Loucy (cell line): ENCODE results near the gene ARAF.
"Not testable (repeated sequence)": the region's sequence is repeated elsewhere in the genome, so short reads cannot be mapped to it uniquely, and the experiment has no call there.

Experiments
- H2AFZ ChIP-seq: fragments of 200-600 bp; sonication (generic); 2 replicates; pipeline ENCODE4 v1.6.0; 2016; ENCODE audit warnings: antibody characterized with exemption, mild to moderate bottlenecking, low read length, moderate library complexity
- H3F3A ChIP-seq: fragments of 200-600 bp; 2 replicates; pipeline ENCODE4 v1.6.0; 2016; ENCODE audit warnings: antibody characterized with exemption, low read depth, mild to moderate bottlenecking
- H3K27me3 ChIP-seq: fragments of 200-600 bp; sonication (generic); 2 replicates; pipeline ENCODE4 v1.6.1; 2014; ENCODE audit warnings: low read length, mild to moderate bottlenecking; ENCODE audit not compliant: insufficient read depth, poor library complexity, severe bottlenecking
- H3K36me3 ChIP-seq: fragments of 200-600 bp; sonication (generic); 2 replicates; pipeline ENCODE4 v1.6.1; 2016; ENCODE audit warnings: low read length; ENCODE audit not compliant: insufficient read depth
- H3K4me1 ChIP-seq: fragments of 200-600 bp; sonication (generic); 2 replicates; pipeline ENCODE4 v1.5.1; 2014; ENCODE audit warnings: low read length, mild to moderate bottlenecking; ENCODE audit not compliant: insufficient read depth, poor library complexity, severe bottlenecking
- H3K4me2 ChIP-seq: fragments of 200-600 bp; sonication (generic); 2 replicates; pipeline ENCODE4 v1.6.0; 2014; ENCODE audit warnings: antibody characterized with exemption, low read length, low read depth, mild to moderate bottlenecking; ENCODE audit not compliant: poor library complexity, severe bottlenecking
- H3K4me3 ChIP-seq: fragments of 200-600 bp; sonication (generic); 2 replicates; pipeline ENCODE4 v1.5.1; 2014; ENCODE audit warnings: low read length, mild to moderate bottlenecking, mixed read lengths; ENCODE audit not compliant: poor library complexity, severe bottlenecking
- H3K79me2 ChIP-seq: fragments of 200-600 bp; sonication (generic); 2 replicates; pipeline ENCODE4 v1.6.1; 2014; ENCODE audit warnings: low read length; ENCODE audit not compliant: insufficient read depth
- H3K9ac ChIP-seq: fragments of 200-600 bp; sonication (generic); 2 replicates; pipeline ENCODE4 v1.6.0; 2014; ENCODE audit warnings: mild to moderate bottlenecking, low read depth, low read length, moderate library complexity; ENCODE audit not compliant: poor library complexity, severe bottlenecking
- H3K9me2 ChIP-seq: fragments of 200-600 bp; sonication (generic); replicated peaks from 2 replicates; pipeline ENCODE4 v1.6.1; 2016; ENCODE audit warnings: low read depth, low read length, mixed read lengths
- H3K9me3 ChIP-seq: fragments of 200-600 bp; sonication (generic); 2 replicates; pipeline ENCODE4 v1.6.1; 2014; ENCODE audit warnings: mild to moderate bottlenecking, antibody characterized with exemption, low read length, low read depth; ENCODE audit not compliant: insufficient read depth
- H4K20me1 ChIP-seq: fragments of 200-600 bp; sonication (generic); 2 replicates; pipeline ENCODE4 v1.6.0; 2014; ENCODE audit warnings: antibody characterized with exemption, low read length, mild to moderate bottlenecking; ENCODE audit not compliant: insufficient read depth, poor library complexity, severe bottlenecking
- CTCF ChIP-seq: fragments of 200-600 bp; sonication (generic); conservative IDR thresholded peaks from 2 replicates; pipeline ENCODE4 v1.5.1; 2014; ENCODE audit warnings: mild to moderate bottlenecking, antibody characterized with exemption, low read length
- EZH2phosphoT487 ChIP-seq: fragments of 200-600 bp; IDR thresholded peaks from 2 replicates; pipeline ENCODE4 v1.6.1; 2018; ENCODE audit warnings: antibody characterized with exemption, mild to moderate bottlenecking, moderate library complexity, borderline replicate concordance

The ARAF gene

GRCh38 chrX:47560934-47561658 lies at the start of gene ARAF:
Gene ARAF, plus strand, starts transcription at chrX:47561205. Its CDS starts 1,763 bp downstream, at chrX:47562968.
- Histone ChIP-seq H3K9ac (peak within 1 kb of the TSS; percentile 84), H2AFZ (peak within 1 kb of the TSS; percentile 93), H3K4me3 (peak within 1 kb of the TSS; percentile 95), H3K4me1 (peaks cover 17% of the 10 kb centered on the region), H3K36me3 (peaks cover 8% of the 10 kb centered on the region; the same call in 1 of the 2 replicates), H3K79me2 (peaks cover 34% of the 10 kb centered on the region), H3K27me3 (no peaks in the 10 kb centered on the region), H3K9me3 (no peaks in the 10 kb centered on the region), H3F3A (no peaks in the 10 kb centered on the region), H3K9me2 (no peaks in the 10 kb centered on the region), H3K4me2 (peak within 1 kb of the TSS; percentile 84), H4K20me1 (peaks cover 12% of the 10 kb centered on the region)
- TF ChIP-seq EZH2phosphoT487 = no peak
- TF ChIP-seq CTCF = no peak

- not testable (repeated sequence) for H3K9me2 ChIP-seq, H3K79me2 ChIP-seq, H3K4me1 ChIP-seq, H3K36me3 ChIP-seq, H3K27me3 ChIP-seq, H3F3A ChIP-seq, H3K9me3 ChIP-seq, H4K20me1 ChIP-seq, H3K9ac ChIP-seq, H3K4me3 ChIP-seq, H2AFZ ChIP-seq, H3K4me2 ChIP-seq
Measured at GRCh38 chrX:47512383-47512782, 48.6 kb upstream of the ARAF start.

GRCh38 chrX:47513034-47513965 lies 47.7 kb upstream of the ARAF start:
- H3K4me2 ChIP-seq = peak overlapping the region; percentile 67
- not testable (repeated sequence) for H4K20me1 ChIP-seq, H3F3A ChIP-seq, H3K4me1 ChIP-seq, H3K36me3 ChIP-seq, H3K27me3 ChIP-seq, H3K79me2 ChIP-seq, H3K9me3 ChIP-seq, H3K9me2 ChIP-seq
- peak overlapping the region; percentile 49 for H3K9ac ChIP-seq
- H3K4me3 ChIP-seq = peak overlapping the region; percentile 70
- H2AFZ ChIP-seq = peak overlapping the region; percentile 91

- Histone ChIP-seq H3K9ac (no peak overlapping the region), H4K20me1 (no peaks in the 10 kb centered on the region), H3K4me1 (no peaks in the 10 kb centered on the region), H3K4me2 (no peak overlapping the region), H2AFZ (no peak overlapping the region), H3K79me2 (no peaks in the 10 kb centered on the region), H3K36me3 (no peaks in the 10 kb centered on the region), H3K27me3 (no peaks in the 10 kb centered on the region), H3F3A (no peaks in the 10 kb centered on the region), H3K4me3 (no peak overlapping the region), H3K9me2 (no peaks in the 10 kb centered on the region), H3K9me3 (no peaks in the 10 kb centered on the region)
- TF ChIP-seq EZH2phosphoT487 = no peak
- no peak for TF ChIP-seq CTCF
Measured at GRCh38 chrX:47514533-47515235, 46.3 kb upstream of the ARAF start.
